ENCODE measurements around the gene NFATC4.
"Not testable (repeated sequence)": the region's sequence is repeated elsewhere in the genome, so short reads cannot be mapped to it uniquely, and the experiment has no call there.

NFATC4 gene

DNA sequence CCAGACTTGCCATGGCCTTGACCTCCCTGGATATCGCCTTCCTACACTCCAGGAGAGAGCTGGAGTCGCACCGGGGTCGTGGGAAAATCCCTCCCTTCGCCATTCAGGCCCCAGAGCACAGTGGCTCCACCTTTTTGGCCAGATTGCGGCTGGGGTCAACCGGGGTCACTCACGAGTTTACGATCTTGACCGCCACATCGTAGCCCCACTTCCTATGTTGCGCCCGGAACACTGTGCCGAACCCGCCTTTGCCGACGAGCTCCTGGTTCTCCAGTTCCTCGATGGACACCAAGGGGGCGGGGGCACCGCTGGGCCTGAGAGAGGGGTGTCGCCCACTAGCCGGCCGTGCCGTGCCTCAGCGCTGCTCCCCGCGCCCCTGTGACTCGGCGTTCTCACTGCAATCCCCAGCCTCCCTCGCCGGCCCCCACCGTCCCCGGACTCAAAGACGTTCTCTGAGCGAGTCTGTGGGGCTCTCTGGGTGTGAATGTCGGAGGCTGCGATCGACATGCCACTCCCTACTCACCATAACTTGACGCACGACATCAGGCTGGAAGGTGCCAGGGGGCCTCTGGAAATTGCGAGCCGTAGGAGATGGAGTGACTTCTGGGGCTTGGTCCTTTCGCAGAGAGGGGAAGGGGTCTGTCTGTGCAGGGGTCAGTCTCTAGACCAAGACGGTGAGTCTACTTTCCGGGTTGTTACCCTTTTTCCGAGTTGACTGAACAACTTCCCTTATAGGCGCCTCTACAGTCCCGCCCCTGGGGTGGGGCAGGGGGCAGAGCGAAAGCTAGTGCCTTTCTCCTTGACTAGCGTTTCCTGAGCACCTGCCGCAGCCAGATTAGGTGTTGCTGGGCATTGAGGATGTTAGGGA lies 28.5 kb upstream of the NFATC4 start, which contains the start of gene RIPK3:
Gene RIPK3, minus strand, starts transcription at position 708 of the 868 bp plus-strand sequence. Its CDS starts 165 bp downstream, at position 543.
- peak; percentile 64 for DNase-seq

- DNase-seq, result no peak
Measured at GRCh38 chr14:24340606-24341005, 27.4 kb upstream of the NFATC4 start.

GRCh38 chr14:24342889-24343288 lies 25.1 kb upstream of the NFATC4 start:
- DNase-seq, result no peak

DNA sequence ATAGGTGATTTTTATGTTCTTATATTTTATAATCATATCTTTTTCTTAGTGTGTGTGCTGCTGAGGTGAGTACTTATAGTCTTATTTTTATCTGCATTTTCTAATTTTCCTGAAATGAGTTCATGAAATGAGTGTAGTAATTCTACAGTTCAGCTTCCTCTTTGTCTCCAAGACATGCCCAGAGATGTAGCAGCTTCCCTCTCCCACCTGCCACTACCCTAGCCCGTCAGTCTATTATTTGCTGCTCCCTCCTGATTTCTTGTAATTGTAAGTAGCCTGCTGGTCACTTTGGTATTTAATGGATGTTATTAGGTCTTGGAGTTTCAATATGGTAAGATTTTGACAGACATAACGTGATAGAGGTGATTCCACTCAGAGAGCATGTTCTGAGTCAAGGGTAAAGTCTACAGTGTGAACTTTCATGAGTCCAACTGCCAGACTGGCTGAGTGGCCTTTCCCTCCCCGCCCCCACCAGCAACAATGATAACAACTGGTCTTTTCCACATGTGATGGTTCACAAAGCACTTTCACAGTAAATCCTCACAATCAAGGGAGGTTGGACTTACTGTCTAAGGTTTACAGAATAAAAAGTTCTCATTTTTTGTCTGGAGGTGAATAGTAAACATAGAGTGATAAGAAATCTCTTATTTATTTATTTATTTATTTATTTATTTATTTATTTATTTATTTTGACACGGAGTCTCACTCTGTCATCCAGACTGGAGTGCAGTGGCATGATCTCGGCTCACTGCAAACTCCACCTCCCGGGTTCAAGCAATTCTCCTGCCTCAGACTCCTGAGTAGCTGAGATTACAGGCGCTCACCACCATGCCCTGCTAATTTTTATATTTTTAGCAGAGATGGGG lies 24.0 kb upstream of the NFATC4 start:
- DNase-seq, result no peak

GRCh38 chr14:24347134-24347533 lies 20.9 kb upstream of the NFATC4 start:
- no peak for DNase-seq

GRCh38 chr14:24348186-24348585 lies 19.8 kb upstream of the NFATC4 start:
- DNase-seq, result no peak

- DNase-seq, result no peak
Measured at GRCh38 chr14:24349742-24350141, 18.2 kb upstream of the NFATC4 start.

DNA sequence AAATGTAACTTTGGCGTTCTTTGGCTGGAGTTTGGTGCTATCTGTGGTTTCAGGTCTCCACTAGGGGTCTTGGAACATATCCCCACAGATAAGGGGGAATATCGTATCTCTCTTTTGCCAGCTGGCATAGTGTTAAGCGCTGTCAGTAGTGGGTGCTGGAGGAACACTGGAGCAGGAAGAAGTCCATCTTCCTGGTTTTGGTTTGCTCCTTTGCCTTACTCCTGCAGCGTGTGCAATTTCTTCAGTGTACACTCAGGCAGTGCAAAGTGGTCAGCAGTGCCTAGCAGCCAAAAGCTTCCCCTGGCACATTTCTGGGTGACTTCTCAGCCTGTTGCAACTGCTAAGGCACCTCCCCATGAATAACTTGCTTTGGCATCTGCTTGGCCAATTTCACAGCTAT lies 16.5 kb upstream of the NFATC4 start:
- DNase-seq, result no peak

- no peak for DNase-seq
Measured at GRCh38 chr14:24353559-24354481, 14.2 kb upstream of the NFATC4 start.

- not testable (repeated sequence) for DNase-seq
Measured at GRCh38 chr14:24354482-24354825, 13.5 kb upstream of the NFATC4 start.

DNA sequence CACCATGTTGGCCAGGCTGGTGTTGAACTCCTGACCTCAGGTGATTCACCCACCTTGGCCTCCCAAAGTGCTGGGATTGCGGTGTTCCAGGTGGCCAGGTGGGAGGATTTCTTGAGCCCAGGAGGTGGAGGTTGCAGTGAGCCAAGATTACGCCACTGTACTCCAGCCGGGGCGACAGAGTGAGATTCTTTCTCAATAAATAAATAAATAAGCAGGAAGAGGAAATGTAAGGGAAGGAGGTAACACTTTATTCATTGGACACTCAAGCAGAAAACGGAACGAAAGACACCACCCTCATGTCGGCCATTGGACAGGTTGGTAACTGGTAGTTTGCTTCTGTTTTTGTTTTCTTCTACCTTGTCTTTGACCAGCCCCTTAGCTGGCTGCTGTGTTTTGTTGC lies 13.0 kb upstream of the NFATC4 start:
- no peak for DNase-seq

DNA sequence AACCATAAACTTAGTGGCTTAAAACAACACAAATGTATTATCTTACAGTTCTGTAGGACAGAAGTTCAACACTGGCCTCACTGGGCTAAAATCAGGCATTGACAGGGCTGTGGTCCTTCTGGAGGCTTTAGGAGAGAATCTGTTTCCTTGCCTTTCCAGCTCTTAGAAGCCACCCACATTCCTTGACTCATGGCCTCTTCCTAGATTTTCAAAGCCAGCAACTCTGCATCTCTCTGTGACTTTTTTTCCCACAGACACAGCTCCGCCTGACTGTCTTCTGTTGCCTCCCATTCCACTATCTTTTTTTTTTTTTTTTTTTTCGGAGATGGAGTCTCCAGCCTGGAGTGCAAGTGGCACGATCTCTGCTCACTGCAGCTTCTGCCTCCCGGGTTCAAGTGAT lies 11.8 kb upstream of the NFATC4 start:
- DNase-seq, result no peak

GRCh38 chr14:24360281-24360680 lies 7.7 kb upstream of the NFATC4 start:
- no peak for DNase-seq

DNA sequence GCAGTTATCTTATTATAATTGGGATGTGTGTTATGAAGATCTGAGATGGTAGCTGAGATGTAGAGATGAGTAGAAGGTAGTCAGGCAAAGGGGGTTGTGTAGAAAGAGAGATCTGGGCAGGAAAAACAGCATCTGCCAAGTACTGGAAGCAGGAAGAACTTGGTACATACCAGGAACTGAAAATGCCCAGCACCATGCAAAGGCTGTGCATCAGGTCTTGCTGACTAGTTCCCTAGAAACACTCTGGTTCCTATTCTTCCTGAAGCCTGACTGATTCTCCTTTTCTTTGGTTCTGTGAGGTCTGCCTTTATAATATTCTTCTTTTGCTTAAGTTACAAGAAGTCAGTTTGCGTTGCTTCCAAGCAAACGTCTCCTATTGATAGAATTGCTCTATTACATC lies 6.7 kb upstream of the NFATC4 start:
- DNase-seq, result no peak

GRCh38 chr14:24362241-24362960 lies 5.6 kb upstream of the NFATC4 start:
- no peak for DNase-seq

- DNase-seq, result no peak
Measured at GRCh38 chr14:24363401-24363800, 4.6 kb upstream of the NFATC4 start.

DNA sequence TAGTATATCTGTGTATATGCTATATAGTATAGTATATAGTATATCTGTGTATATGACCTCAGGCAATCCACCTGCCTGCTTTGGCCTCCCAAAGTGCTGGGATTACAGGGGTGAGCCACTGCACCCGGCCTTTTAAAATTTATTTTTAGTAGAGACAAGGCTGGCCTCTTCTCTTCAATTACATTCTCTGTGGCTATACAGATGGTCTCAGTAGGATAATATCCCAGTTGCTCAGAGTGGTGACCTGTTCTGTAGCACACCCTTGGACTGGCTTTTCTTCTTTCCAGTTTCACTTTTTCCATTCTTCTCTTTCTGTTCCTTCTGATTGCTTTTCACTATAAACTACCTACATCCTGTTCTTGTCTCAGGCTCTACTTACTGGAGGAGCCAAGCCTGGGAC lies 3.1 kb upstream of the NFATC4 start:
- DNase-seq, result no peak

DNA sequence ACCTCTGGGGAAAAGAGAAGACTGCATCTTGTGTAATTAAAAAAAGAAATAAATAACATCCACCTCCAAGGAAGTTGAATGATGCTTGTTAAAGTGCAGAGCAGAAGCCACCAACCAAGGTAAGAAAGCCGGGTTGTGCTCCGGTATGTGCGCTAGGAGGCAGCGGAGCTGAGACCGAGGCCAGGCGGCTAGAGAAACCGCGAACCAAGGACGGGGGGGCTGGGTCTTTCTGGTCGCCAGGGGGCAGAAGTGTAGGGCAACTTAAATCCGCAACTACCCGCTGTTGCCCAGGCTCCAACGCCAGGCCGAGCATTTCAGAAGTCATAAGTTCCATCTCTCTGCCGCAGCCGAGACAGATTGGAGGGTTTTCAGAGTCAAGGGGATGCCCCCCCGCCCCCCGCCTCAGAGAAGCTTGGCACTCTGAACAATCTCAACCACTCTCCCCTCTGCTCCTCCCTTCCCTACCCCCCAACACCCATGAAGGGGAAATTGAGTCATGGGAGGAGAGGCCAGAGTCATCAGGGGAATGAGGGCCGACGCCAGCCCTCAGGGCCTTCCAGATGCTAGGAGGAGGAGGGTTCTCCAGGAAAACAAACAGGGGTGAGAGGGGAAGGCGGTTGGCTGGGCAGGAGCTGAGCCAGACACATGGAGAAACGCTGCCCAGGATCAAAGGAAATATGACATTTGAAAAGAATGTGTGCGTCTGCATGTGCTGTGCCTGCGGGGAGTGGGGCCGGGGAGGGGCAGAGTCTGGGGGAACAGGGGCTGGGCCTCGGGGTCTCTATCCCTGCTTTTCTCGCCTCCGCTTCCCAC lies 2.2 kb upstream of the NFATC4 start:
- DNase-seq, result peak; percentile 78

DNA sequence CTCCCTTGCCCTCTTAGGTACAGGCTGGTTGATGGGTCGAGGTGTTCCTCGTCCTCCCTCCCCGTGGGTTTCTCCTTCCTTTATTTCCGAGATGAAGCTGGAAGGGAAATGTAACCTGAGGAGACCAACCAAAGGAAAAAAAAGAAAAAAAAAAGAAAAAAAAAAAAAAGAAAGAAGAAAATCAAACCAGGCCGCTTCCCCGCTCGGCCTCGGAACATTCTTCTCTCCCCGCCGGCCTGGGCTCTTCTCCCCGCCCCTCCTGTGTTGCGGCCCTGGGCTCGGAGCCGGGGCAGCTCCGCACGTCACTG lies 1.6 kb upstream of the NFATC4 start:
- DNase-seq, result no peak

DNA sequence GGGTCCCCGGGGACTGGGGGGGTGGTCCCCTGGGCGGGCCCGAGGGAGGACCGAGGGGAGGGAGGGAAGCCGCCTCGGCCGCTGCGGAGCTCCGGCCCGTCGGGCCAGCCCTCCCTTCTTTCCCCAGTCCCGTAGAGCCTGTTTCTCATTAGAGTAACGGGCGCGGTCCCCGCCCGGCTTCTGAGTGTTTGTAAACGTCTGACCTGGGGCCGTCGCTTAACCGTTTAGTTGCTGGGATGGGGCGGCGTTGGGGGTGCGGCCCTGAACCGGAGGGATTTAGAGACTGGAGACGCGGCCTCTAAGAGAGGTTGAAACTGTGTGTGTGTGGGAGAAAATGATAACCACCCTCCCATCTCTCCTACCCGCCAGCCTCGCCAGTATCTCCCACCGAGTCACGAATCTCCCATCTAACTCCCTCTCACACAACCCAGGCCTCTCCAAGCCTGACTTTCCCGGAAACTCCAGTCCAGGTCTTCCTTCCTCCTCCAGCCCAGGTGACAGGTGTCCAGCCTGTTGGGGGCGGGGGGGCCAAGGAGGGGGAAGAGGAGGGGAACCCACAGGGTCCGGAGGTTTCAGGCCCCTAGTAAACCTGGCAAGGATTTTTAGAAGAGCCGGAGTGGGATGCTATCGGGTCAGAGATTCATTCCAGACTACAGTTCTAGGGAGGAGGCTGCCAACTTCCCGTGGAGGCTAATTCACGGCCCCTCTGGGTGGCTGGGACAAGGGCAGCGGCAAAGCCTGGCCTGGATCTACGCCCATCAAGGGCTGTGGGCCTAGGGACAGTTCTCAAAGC lies 1.1 kb upstream of the NFATC4 start:
- peak; percentile 97 for DNase-seq

- DNase-seq, result no peak
Measured at GRCh38 chr14:24368212-24368561, 203 bp downstream of the NFATC4 start.
